Measurements from ENCODE around the gene DSCAML1.

GRCh38 chr11:117816846-117817367 is 19.9 kb upstream of the DSCAML1 start:
- TF ChIP-seq CTCF (IDR thresholded peaks at IDR 0.05) (no peak), POLR2A (IDR thresholded peaks at IDR 0.05) (no peak)

Data from uterus (tissue), 2 donors.